Activated CD8-positive, alpha-beta memory T cell treated with anti-CD3 and anti-CD28 coated beads, Interleukin-2, amount 10 ng/mL, durations not matched to agents 7 days and 5 days (primary cell): ENCODE measurements around the gene CELA3B. TPM values are rescaled to one million over a fixed set of nuclear protein-coding genes. Genes with fewer than 3 reads are reported as not detected.
"Not testable (repeated sequence)": the region's sequence is repeated elsewhere in the genome, so short reads cannot be mapped to it uniquely, and the experiment has no call there.

Experiments
- ATAC-seq: fragments of 150-1000 bp; cut with Tn5 transposase; one replicate; pipeline ENCODE4 v1.10.0; 2021; ENCODE audit warnings: moderate library complexity
- CTCF ChIA-PET: fragments of 350-600 bp; sonication (Branson Sonifier 250); formaldehyde crosslinking; loops from one replicate; lab custom pipeline; 2021; ENCODE audit warnings: antibody characterized with exemption; lab: Charles Lee
- DNase-seq: peaks from one replicate; pipeline ENCODE4 v3.0.0-alpha.2; 2020
- H3K27ac Mint-ChIP-seq: one replicate; pipeline ENCODE4 v1.8.0; 2021; ENCODE audit warnings: mild to moderate bottlenecking, mixed read lengths
- H3K27me3 Mint-ChIP-seq: one replicate; pipeline ENCODE4 v1.8.0; 2021; ENCODE audit warnings: mixed read lengths
- H3K36me3 Mint-ChIP-seq: one replicate; pipeline ENCODE4 v1.8.0; 2021; ENCODE audit warnings: mild to moderate bottlenecking, mixed read lengths
- H3K4me1 Mint-ChIP-seq: one replicate; pipeline ENCODE4 v1.8.0; 2021; ENCODE audit warnings: mixed read lengths
- H3K4me3 Mint-ChIP-seq: one replicate; pipeline ENCODE4 v1.8.0; 2021; ENCODE audit warnings: mild to moderate bottlenecking, moderate library complexity, mixed read lengths
- H3K9me3 Mint-ChIP-seq: one replicate; pipeline ENCODE4 v1.8.0; 2022; ENCODE audit warnings: low read depth, mixed read lengths
- total RNA-seq, 2 experiments: library from RNA; stranded (reverse); gene quantifications; one replicate each; pipeline ENCODE4 v1.2.3, GENCODE V29; 2021

Gene CELA3B
- total RNA-seq, 2 experiments from 2014 or later, result not detected

DNA sequence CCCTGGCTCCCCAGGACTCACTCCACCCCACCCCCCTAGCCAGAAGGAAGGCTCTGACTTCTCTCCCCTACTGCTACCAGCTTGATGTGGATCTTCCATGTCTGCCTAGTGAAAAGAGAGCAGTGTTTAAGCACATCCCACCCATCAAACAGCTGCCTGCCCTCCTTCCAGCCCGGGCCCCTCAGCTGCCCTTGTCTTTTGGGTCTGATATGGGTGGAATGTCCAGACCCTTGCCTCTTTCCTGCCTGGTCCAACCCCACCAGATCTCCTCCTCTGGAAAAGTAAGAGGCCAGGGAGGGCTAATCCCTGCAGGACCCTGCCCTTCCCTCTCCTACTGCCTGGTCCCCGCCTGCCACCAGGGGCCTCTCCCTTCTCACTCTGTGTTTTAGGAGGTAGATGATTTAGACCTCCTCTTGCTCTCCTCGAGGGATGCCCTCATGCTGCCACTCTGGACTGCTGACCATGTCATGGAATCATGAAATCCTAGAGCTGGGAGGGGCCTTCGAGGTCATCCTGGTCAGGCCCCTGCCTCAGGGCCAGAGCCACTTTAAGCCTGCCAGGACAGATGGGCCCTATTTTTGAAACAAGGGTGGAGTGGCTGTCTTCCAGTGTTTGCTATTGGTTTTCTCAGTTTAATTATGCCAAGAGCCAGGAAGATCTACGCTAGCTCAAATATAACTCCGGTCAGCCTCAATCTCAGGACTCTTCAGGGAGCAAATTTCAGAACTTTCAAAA lies 23.9 kb upstream of the CELA3B start:
- no peak overlapping the region for H3K4me3 Mint-ChIP-seq
- no peaks in the 10 kb centered on the region for H3K27me3 Mint-ChIP-seq
- DNase-seq (no peak), ATAC-seq (no peak)
- no peaks in the 10 kb centered on the region for H3K36me3 Mint-ChIP-seq
- H3K9me3 Mint-ChIP-seq, result no peaks in the 10 kb centered on the region
- H3K27ac Mint-ChIP-seq, result no peak overlapping the region
- CTCF ChIA-PET, result interaction anchor here (1.2 kb wide), 1 partner anchor 10 kb away, joined by 3 read pairs; no protein-coding TSS in a partner anchor
- H3K4me1 Mint-ChIP-seq, result peaks cover 21% of the 10 kb centered on the region

- no peak overlapping the region for H3K27ac Mint-ChIP-seq
- no peak overlapping the region for H3K4me3 Mint-ChIP-seq
- H3K36me3 Mint-ChIP-seq, result no peaks in the 10 kb centered on the region
- DNase-seq (no peak), ATAC-seq (no peak)
- H3K27me3 Mint-ChIP-seq, result no peaks in the 10 kb centered on the region
- no peaks in the 10 kb centered on the region for H3K9me3 Mint-ChIP-seq
- H3K4me1 Mint-ChIP-seq, result peaks cover 27% of the 10 kb centered on the region
- CTCF ChIA-PET, result no interaction called here
Observed at GRCh38 chr1:21955058-21955457, 21.8 kb upstream of the CELA3B start.

GRCh38 chr1:21955501-21956281 lies 21.1 kb upstream of the CELA3B start:
- H3K27me3 Mint-ChIP-seq, result no peaks in the 10 kb centered on the region
- H3K9me3 Mint-ChIP-seq, result no peaks in the 10 kb centered on the region
- ATAC-seq, result no peak
- H3K27ac Mint-ChIP-seq, result peak overlapping the region; percentile 6
- CTCF ChIA-PET, result interaction anchor here (0.7 kb wide), 1 partner anchor 9 kb away, joined by 3 read pairs; no protein-coding TSS in a partner anchor
- H3K4me3 Mint-ChIP-seq, result no peak overlapping the region
- H3K4me1 Mint-ChIP-seq, result peaks cover 27% of the 10 kb centered on the region
- H3K36me3 Mint-ChIP-seq, result no peaks in the 10 kb centered on the region
- no peak for DNase-seq

GRCh38 chr1:21956720-21957552 lies 19.9 kb upstream of the CELA3B start:
- DNase-seq (peak; percentile 50), ATAC-seq (peak; percentile 64)
- Mint-ChIP-seq H3K4me3 (no peak overlapping the region), H3K4me1 (peaks cover 27% of the 10 kb centered on the region), H3K9me3 (no peaks in the 10 kb centered on the region), H3K27me3 (no peaks in the 10 kb centered on the region), H3K27ac (peak overlapping the region; percentile 14), H3K36me3 (no peaks in the 10 kb centered on the region)
- CTCF ChIA-PET, result interaction anchor here (0.7 kb wide), 1 partner anchor 10 kb away, joined by 3 read pairs; no protein-coding TSS in a partner anchor

DNA sequence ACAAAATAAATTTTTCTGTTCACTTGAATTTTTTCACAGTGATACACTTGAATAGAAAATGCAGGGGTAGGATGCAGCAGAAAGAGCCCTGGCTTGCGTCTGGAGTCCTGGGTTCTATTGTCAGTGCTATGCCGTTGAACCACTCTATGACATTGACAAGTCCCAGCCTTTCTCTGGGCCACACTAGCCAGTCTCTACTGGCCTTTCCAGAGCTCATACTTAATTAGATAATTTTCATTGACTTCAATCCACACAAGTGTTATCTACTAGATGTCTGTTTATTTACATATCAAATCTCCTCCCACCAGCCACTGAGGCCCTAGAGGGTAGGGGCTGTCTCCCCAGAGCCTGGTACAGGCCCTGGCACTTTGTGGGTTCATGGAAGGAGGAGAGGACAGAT lies 15.5 kb upstream of the CELA3B start:
- ATAC-seq, result no peak
- H3K27ac Mint-ChIP-seq, result no peak overlapping the region
- peaks cover 3% of the 10 kb centered on the region for H3K27me3 Mint-ChIP-seq
- no peaks in the 10 kb centered on the region for H3K36me3 Mint-ChIP-seq
- DNase-seq, result no peak
- H3K4me1 Mint-ChIP-seq, result peaks cover 23% of the 10 kb centered on the region
- no peaks in the 10 kb centered on the region for H3K9me3 Mint-ChIP-seq
- H3K4me3 Mint-ChIP-seq, result no peak overlapping the region
- CTCF ChIA-PET, result interaction anchor here (1.2 kb wide), 1 partner anchor 61 kb away, joined by 3 read pairs; no protein-coding TSS in a partner anchor

DNA sequence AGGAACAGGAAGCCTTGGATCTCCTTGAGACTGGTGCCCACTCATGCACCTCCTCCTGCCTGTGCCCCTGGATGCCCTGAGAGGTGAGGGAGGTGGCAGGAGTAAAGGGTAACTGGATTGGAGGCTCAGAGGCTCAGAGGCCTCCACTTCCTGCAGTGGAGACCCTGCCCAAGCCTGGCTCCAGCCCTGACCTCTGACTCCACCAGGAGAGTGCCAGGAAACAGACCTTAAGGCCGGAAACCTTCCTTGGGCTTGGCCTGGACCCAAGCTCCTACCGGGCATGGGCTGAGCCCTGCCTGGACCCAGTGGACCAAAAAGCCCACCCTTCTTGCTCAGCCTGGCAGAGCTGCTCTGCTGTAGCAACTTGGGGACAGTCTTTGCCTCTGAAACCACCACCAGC lies 15.0 kb upstream of the CELA3B start:
- Mint-ChIP-seq H3K27ac (no peak overlapping the region), H3K9me3 (no peaks in the 10 kb centered on the region), H3K27me3 (peaks cover 3% of the 10 kb centered on the region), H3K4me3 (no peak overlapping the region), H3K4me1 (peaks cover 19% of the 10 kb centered on the region), H3K36me3 (no peaks in the 10 kb centered on the region)
- CTCF ChIA-PET, result interaction anchor here (1.2 kb wide), 1 partner anchor 61 kb away, joined by 3 read pairs; no protein-coding TSS in a partner anchor
- ATAC-seq (no peak), DNase-seq (no peak)

- Mint-ChIP-seq H3K4me1 (peaks cover 3% of the 10 kb centered on the region), H3K36me3 (no peaks in the 10 kb centered on the region), H3K27ac (no peak overlapping the region), H3K4me3 (no peak overlapping the region), H3K27me3 (peaks cover 3% of the 10 kb centered on the region), H3K9me3 (no peaks in the 10 kb centered on the region)
- DNase-seq (peak; percentile 87), ATAC-seq (peak; percentile 91)
- CTCF ChIA-PET, result interaction anchor here (0.6 to 2.1 kb wide), 10 partner anchors 30 to 454 kb away, joined by 3 to 6 read pairs (median 4); partner anchors contain the start of gene ALPL
Observed at GRCh38 chr1:21963477-21964217, 13.2 kb upstream of the CELA3B start.

DNA sequence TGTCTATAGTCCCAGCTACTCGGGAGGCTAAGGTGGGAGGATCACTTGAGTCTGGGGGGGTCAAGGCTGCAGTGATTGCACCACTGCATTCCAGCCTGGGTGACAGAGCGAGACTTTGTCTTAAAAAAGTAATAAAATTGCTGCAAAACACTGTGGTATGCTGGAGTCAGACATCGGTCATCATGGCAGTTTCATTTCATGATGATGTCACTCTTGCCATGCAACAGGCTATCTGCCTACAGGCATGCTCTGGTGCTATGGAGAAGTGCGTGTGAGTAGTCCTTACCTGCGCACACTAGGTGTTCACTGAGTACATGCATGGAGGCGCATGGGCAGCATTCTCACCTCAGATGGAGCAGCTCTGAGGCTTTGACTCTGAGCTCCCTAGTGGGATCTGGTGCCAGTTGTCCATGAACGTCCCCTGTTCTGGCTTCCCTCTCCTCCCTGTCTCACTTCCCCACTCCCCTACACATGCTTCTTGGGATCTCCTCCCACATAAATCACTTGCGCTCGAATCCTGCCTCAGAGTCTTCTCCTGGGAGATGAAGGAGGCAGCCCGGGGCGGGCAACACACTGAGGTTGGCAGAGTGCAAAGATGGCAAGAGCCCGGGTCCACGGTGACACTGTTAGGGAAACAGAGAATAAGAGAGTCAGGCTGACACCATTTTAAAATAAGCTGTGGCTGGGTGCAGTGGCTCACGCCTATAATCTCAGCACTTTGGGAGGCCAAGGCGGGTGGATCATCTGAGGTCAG lies 10.4 kb upstream of the CELA3B start:
- ATAC-seq (no peak), DNase-seq (no peak)
- Mint-ChIP-seq H3K36me3 (no peaks in the 10 kb centered on the region), H3K9me3 (no peaks in the 10 kb centered on the region), H3K4me3 (no peak overlapping the region), H3K27ac (no peak overlapping the region), H3K27me3 (peaks cover 3% of the 10 kb centered on the region), H3K4me1 (peaks cover 3% of the 10 kb centered on the region)
- CTCF ChIA-PET, result no interaction called here

DNA sequence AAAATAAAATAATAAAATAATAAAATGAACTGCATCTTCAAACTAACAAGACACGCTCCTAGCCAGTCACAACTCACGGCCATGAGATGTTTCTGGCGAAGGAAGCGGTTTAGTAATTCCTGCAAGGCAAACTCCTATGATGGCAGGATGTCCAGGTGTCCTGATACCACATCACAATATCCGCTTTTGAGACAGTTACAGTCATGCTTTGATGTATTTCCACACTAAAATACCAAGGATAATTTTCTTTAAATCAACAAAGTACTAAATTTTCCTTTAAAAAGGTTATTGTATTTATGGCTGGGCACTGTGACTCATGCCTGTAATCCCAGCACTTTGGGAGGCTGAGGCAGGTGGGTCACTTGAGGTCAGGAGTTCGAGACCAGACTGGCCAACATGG lies 9.6 kb upstream of the CELA3B start:
- H3K36me3 Mint-ChIP-seq, H3K4me1 Mint-ChIP-seq, CTCF ChIA-PET, H3K9me3 Mint-ChIP-seq, H3K27ac Mint-ChIP-seq, H3K27me3 Mint-ChIP-seq, ATAC-seq, DNase-seq, H3K4me3 Mint-ChIP-seq: not testable (repeated sequence)

- DNase-seq, ATAC-seq, H3K36me3 Mint-ChIP-seq, H3K27ac Mint-ChIP-seq, H3K4me3 Mint-ChIP-seq, H3K27me3 Mint-ChIP-seq, H3K9me3 Mint-ChIP-seq, CTCF ChIA-PET, H3K4me1 Mint-ChIP-seq: not testable (repeated sequence)
Observed at GRCh38 chr1:21969066-21969465, 7.8 kb upstream of the CELA3B start.

DNA sequence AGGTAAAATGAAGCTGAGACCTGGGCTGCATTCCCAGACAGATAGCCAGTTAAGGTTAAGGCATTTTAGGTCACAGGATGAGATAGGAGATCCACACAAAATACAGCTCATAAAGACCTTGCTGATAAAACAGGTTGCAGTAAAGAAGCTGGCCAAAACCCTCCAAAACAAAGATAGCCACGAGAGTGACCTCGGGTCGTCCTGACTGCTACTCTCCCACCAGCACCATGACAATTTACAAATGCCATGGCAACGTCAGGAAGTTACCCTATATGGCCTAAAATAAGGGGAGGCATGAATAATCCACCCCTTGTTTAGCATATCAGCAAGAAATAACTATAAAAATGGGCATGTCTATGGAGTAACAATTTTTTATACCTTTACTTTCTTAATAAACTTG lies 6.3 kb upstream of the CELA3B start:
- H3K9me3 Mint-ChIP-seq, H3K36me3 Mint-ChIP-seq, H3K4me3 Mint-ChIP-seq, H3K27me3 Mint-ChIP-seq, ATAC-seq, DNase-seq, CTCF ChIA-PET, H3K27ac Mint-ChIP-seq, H3K4me1 Mint-ChIP-seq: not testable (repeated sequence)

DNA sequence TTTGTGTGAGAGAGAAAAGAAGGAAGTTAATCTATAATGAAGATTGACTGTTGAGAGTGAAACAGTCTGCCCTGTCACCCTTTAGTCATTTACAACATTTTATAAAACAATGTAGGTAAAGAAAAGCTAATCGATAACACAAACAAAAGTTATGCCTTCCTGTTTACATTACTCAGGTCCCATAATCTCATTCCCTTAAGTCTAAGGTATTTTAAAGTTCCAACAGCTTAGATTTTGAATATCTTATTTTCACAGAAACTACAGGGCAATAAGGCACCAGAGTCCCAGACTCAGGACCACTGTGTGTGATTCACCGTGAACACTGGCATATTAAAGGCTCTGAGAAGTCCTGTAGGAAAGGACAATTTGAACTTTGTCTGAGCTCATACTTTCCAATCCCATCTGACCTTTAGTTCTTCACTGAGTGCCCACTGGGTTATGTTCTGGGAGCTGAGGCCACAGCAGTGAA lies 3.8 kb upstream of the CELA3B start:
- H3K27ac Mint-ChIP-seq, DNase-seq, H3K4me1 Mint-ChIP-seq, H3K4me3 Mint-ChIP-seq, H3K9me3 Mint-ChIP-seq, H3K36me3 Mint-ChIP-seq, CTCF ChIA-PET, H3K27me3 Mint-ChIP-seq, ATAC-seq: not testable (repeated sequence)
